Central memory CD8-positive, alpha-beta T cell (primary cell): ENCODE measurements around the gene SDCCAG8.

ENCODE experiments used
- ATAC-seq: fragments of 150-1000 bp; cut with Tn5 transposase; replicated peaks from 2 replicates; pipeline ENCODE4 v1.10.0; 2022; ENCODE audit warnings: mild to moderate bottlenecking, moderate FRiP score, moderate number of reproducible peaks; ENCODE audit not compliant: poor library complexity, severe bottlenecking; ENCODE audit errors: extremely low read depth
- DNase-seq, 2 donors: peaks; one replicate each; pipeline ENCODE4 v3.0.0; 2021; ENCODE audit warnings: low spot score in 2 of 2
- H3K27ac Mint-ChIP-seq: one replicate; pipeline ENCODE4 v1.8.0; 2022; ENCODE audit warnings: low read depth, mild to moderate bottlenecking, moderate library complexity, mixed read lengths
- H3K27me3 Mint-ChIP-seq: one replicate; pipeline ENCODE4 v1.8.0; 2022; ENCODE audit warnings: mixed read lengths
- H3K36me3 Mint-ChIP-seq: one replicate; pipeline ENCODE4 v1.8.0; 2022; ENCODE audit warnings: mild to moderate bottlenecking, moderate library complexity, mixed read lengths; ENCODE audit not compliant: insufficient read depth
- H3K4me1 Mint-ChIP-seq: one replicate; pipeline ENCODE4 v1.8.0; 2022; ENCODE audit warnings: mixed read lengths
- H3K4me3 Mint-ChIP-seq: one replicate; pipeline ENCODE4 v1.8.0; 2022; ENCODE audit warnings: mild to moderate bottlenecking, moderate library complexity, mixed read lengths
- H3K9me3 Mint-ChIP-seq: one replicate; pipeline ENCODE4 v1.8.0; 2022; ENCODE audit warnings: mixed read lengths

The SDCCAG8 gene

GRCh38 chr1:243236604-243237252 lies 19.1 kb upstream of the SDCCAG8 start:
- DNase-seq (no peak), ATAC-seq (no peak)
- H3K27ac Mint-ChIP-seq: no peak overlapping the region
- H3K4me1 Mint-ChIP-seq: peaks cover 9% of the 10 kb centered on the region
- H3K36me3 Mint-ChIP-seq: peaks cover 3% of the 10 kb centered on the region
- no peaks in the 10 kb centered on the region for H3K27me3 Mint-ChIP-seq
- H3K9me3 Mint-ChIP-seq: peaks cover 6% of the 10 kb centered on the region
- H3K4me3 Mint-ChIP-seq: no peak overlapping the region

- H3K9me3 Mint-ChIP-seq: no peaks in the 10 kb centered on the region
- peaks cover 9% of the 10 kb centered on the region for H3K4me1 Mint-ChIP-seq
- ATAC-seq (no peak), DNase-seq (no peak)
- H3K4me3 Mint-ChIP-seq: no peak overlapping the region
- H3K27me3 Mint-ChIP-seq: no peaks in the 10 kb centered on the region
- H3K36me3 Mint-ChIP-seq: peaks cover 3% of the 10 kb centered on the region
- H3K27ac Mint-ChIP-seq: no peak overlapping the region
Observed at GRCh38 chr1:243244432-243244841, 11.4 kb upstream of the SDCCAG8 start.

- Mint-ChIP-seq H3K9me3 (no peaks in the 10 kb centered on the region), H3K36me3 (peaks cover 2% of the 10 kb centered on the region), H3K27me3 (no peaks in the 10 kb centered on the region), H3K4me3 (no peak overlapping the region), H3K27ac (no peak overlapping the region), H3K4me1 (peaks cover 14% of the 10 kb centered on the region)
- DNase-seq (no peak), ATAC-seq (no peak)
Observed at GRCh38 chr1:243246916-243247315, 8.9 kb upstream of the SDCCAG8 start.

GRCh38 chr1:243247901-243248300 lies 7.9 kb upstream of the SDCCAG8 start:
- Mint-ChIP-seq H3K4me1 (peaks cover 14% of the 10 kb centered on the region), H3K36me3 (no peaks in the 10 kb centered on the region), H3K27ac (peak overlapping the region; percentile 0), H3K27me3 (no peaks in the 10 kb centered on the region), H3K9me3 (no peaks in the 10 kb centered on the region), H3K4me3 (no peak overlapping the region)
- DNase-seq (no peak), ATAC-seq (no peak)

GRCh38 chr1:243249214-243249613 lies 6.6 kb upstream of the SDCCAG8 start:
- H3K27me3 Mint-ChIP-seq: no peaks in the 10 kb centered on the region

GRCh38 chr1:243250102-243250501 lies 5.7 kb upstream of the SDCCAG8 start:
- H3K9me3 Mint-ChIP-seq: no peaks in the 10 kb centered on the region
- no peak for DNase-seq
- no peak overlapping the region for H3K27ac Mint-ChIP-seq
- no peak overlapping the region for H3K4me3 Mint-ChIP-seq
- ATAC-seq: no peak
- peaks cover 10% of the 10 kb centered on the region for H3K36me3 Mint-ChIP-seq
- H3K4me1 Mint-ChIP-seq: peaks cover 30% of the 10 kb centered on the region
- no peaks in the 10 kb centered on the region for H3K27me3 Mint-ChIP-seq

More at GRCh38 chr1:243249214-243249613, 6.6 kb upstream of the SDCCAG8 start:
- ATAC-seq (no peak), DNase-seq (no peak)
- Mint-ChIP-seq H3K27ac (no peak overlapping the region), H3K36me3 (peaks cover 3% of the 10 kb centered on the region), H3K4me1 (peaks cover 25% of the 10 kb centered on the region), H3K9me3 (no peaks in the 10 kb centered on the region), H3K4me3 (no peak overlapping the region)

- no peak for ATAC-seq
- DNase-seq: no peak
- Mint-ChIP-seq H3K27me3 (no peaks in the 10 kb centered on the region), H3K27ac (no peak overlapping the region), H3K36me3 (peaks cover 16% of the 10 kb centered on the region), H3K9me3 (no peaks in the 10 kb centered on the region), H3K4me1 (peaks cover 40% of the 10 kb centered on the region), H3K4me3 (no peak overlapping the region)
Observed at GRCh38 chr1:243251539-243251938, 4.3 kb upstream of the SDCCAG8 start.

GRCh38 chr1:243253211-243253925 lies 2.5 kb upstream of the SDCCAG8 start:
- no peak for ATAC-seq
- Mint-ChIP-seq H3K4me3 (peak overlapping the region; percentile 98), H3K36me3 (peaks cover 16% of the 10 kb centered on the region), H3K27ac (peak overlapping the region; percentile 98), H3K9me3 (no peaks in the 10 kb centered on the region), H3K27me3 (no peaks in the 10 kb centered on the region), H3K4me1 (peaks cover 37% of the 10 kb centered on the region)
- DNase-seq: no peak

- Mint-ChIP-seq H3K9me3 (no peaks in the 10 kb centered on the region), H3K4me3 (peak overlapping the region; percentile 98), H3K27ac (peak overlapping the region; percentile 98), H3K36me3 (peaks cover 16% of the 10 kb centered on the region), H3K4me1 (peaks cover 34% of the 10 kb centered on the region), H3K27me3 (no peaks in the 10 kb centered on the region)
- ATAC-seq (no peak), DNase-seq (no peak)
Observed at GRCh38 chr1:243253926-243254232, 2.0 kb upstream of the SDCCAG8 start.

GRCh38 chr1:243254233-243254926 lies 1.5 kb upstream of the SDCCAG8 start:
- Mint-ChIP-seq H3K36me3 (peaks cover 16% of the 10 kb centered on the region), H3K4me3 (peak overlapping the region; percentile 98), H3K27me3 (no peaks in the 10 kb centered on the region), H3K27ac (peak overlapping the region; percentile 98), H3K4me1 (peaks cover 34% of the 10 kb centered on the region), H3K9me3 (no peaks in the 10 kb centered on the region)
- ATAC-seq (peak; percentile 16), DNase-seq (peak; percentile 25 to 34)

- peaks cover 16% of the 10 kb centered on the region for H3K36me3 Mint-ChIP-seq
- H3K9me3 Mint-ChIP-seq: no peaks in the 10 kb centered on the region
- peaks cover 34% of the 10 kb centered on the region for H3K4me1 Mint-ChIP-seq
- DNase-seq (peak; percentile 78 to 84), ATAC-seq (peak; percentile 66)
- H3K27ac Mint-ChIP-seq: peak within 1 kb of the TSS; percentile 98
- H3K4me3 Mint-ChIP-seq: peak within 1 kb of the TSS; percentile 98
- no peaks in the 10 kb centered on the region for H3K27me3 Mint-ChIP-seq
Observed at GRCh38 chr1:243254927-243255790, 682 bp upstream of the SDCCAG8 start, which contains the start of gene CEP170. CEP170 (minus strand) TSS chr1:243255281; CDS start chr1:243225280, 30,001 bp downstream.

- no peak for ATAC-seq
- Mint-ChIP-seq H3K27me3 (no peaks in the 10 kb centered on the region), H3K4me1 (peaks cover 26% of the 10 kb centered on the region), H3K27ac (peak overlapping the region; percentile 98), H3K36me3 (peaks cover 16% of the 10 kb centered on the region), H3K9me3 (no peaks in the 10 kb centered on the region), H3K4me3 (peak overlapping the region; percentile 98)
- no peak for DNase-seq
Observed at GRCh38 chr1:243256590-243256989, 749 bp downstream of the SDCCAG8 start.
